ENCODE data around the gene KRTAP2-3. TPM values are rescaled to one million over a fixed set of nuclear protein-coding genes. Genes with fewer than 3 reads are reported as not detected.

KRTAP2-3 gene
- total RNA-seq, 1 donor from 2014 or later, result not detected

DNA sequence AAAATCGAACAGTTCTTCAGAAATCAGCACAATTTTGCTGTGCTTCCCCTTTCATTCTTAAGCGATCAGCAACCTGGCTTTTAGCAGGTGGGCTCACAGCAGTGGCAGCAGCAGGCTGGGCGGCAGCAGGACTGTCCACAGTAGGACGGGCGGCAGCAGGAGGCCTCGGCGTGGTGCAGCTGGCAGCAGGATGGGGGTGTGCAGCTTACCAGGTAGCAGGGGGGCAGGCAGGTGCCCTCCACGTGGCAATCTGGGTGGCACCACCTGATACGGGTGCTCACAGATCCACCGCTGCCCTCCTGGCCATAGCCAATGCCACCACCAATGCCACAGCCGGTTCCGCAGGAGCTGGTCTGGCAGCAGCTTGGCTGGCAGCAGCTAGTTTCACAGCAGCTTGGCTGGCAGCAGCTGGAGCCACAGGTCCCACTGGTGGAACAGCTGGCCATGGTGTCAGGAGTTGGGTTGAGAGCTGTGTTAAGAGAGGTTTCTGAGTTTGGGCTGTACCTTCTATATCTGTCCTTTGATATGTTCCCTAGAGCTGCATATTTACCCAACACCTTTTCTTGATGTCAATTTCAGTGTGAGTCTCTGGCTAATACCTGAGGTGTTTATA is 30.2 kb downstream of the KRTAP2-3 start, which contains the start of gene KRTAP1-4:
Gene KRTAP1-4 (minus strand): TSS at position 563 of the 613 bp plus-strand sequence. CDS start 117 bp downstream, at position 446.
- no peak for ATAC-seq

DNA sequence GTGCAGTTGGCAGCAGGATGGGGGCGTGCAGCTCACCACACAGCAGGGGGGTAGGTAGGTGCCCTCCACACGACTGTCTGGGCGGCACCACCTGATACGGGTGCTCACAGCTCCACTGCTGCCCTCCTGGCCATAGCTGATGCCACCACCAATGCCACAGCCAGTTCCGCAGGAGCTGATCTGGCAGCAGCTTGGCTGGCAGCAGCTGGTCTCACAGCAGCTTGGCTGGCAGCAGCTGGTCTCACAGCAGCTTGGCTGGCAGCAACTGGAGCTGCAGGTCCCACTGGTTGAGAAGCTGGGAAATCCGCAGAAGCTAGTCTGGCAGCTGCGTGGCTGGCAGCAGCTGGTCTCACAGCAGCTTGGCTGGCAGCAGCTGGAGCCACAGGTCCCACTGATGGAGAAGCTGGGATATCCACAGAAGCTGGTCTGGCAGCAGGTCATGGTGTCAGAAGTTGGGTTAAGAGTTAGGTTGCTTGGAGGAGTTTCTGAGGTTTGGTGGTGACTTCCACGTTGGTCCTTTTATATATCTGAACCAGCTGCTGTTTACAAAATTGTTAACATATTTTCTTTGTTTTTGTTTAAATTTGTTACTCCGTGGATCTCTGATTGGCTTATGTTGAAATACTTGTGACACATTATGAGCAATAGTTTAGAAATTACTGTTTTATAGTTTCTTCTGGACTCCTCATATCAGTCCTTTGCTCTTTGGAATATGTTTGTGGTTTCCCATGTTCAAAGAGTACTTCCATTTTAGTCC is 33.0 kb downstream of the KRTAP2-3 start, which contains the start of gene KRTAP1-5:
Gene KRTAP1-5 (minus strand): TSS at position 494 of the 757 bp plus-strand sequence. CDS start 53 bp downstream, at position 441.
- ATAC-seq, result peak; percentile 36

DNA sequence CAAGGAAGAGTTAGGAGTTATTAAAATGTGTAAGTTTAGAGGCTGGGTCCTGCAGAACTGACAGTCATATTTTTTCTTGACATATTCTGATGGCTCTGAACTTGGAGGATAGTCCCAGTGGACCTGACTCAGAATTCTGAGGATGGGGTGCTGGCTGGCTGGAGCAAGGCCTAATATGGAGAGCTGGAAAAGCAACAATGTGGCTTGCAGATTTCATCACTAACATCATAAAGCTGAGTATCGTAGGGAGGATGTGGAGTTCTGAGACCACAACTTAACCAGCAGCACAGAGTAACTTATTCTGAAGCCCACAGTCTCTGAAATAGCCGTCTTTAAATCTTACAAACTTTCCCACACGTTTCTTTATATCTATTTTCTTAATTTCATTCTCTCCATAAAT is 35.2 kb downstream of the KRTAP2-3 start:
- ATAC-seq, result no peak

DNA sequence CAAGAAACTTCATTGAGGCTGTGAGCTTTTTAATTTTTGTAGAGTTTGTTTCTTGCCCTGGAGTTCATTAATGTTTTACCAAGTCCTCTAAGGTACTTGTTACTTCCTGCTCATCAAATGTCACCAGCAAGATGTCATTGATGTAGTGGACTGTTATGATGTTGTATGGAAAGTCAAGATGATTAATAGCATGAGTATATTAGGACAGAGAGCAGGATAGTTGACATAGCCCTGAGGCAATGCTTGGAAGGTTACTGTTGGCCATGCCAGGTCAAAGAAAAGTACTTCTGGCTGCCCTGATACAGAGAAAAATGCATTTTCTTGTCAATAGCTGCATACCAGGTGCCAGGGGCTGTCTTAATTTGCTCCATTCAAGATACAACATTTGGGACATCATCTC is 39.6 kb downstream of the KRTAP2-3 start:
- no peak for ATAC-seq

DNA sequence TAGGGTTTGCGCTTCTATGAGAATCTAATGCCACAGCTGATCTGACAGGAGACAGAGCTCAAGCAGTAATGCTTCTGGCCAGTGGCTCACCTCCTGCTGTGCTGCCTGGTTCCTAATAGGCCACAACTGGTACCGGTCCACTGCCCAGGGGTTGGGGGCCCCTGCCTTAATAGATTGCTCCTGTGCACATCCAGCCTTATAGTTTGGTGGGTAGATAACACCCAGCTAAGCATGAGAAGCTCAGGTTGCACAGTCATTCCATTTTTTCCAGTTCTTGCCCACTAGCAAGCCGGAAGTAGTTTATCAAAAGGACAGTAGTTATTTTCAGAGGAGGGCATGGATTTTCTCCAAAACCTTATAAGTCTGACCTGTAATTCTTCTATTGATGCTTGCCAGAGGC is 40.5 kb downstream of the KRTAP2-3 start:
- no peak for ATAC-seq

DNA sequence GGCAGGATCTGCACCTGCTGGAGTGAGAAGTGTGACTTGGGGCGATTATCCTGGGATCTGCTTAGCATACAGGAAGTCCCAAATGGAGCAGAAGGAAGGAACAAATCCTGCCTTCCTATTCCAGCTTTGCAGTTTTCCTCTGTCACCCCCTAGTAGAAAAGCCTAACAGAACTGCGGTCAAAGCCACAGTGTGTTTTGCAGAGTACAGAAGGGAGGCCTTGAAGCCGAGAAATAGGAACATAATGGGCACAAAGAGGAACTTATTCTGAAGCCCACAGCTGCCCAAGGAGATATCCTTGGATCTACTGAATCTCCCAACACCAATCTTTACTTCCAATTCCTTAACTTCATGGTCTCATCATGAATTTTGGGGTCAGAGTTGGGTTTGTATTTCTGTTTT is 41.4 kb downstream of the KRTAP2-3 start:
- no peak for ATAC-seq

DNA sequence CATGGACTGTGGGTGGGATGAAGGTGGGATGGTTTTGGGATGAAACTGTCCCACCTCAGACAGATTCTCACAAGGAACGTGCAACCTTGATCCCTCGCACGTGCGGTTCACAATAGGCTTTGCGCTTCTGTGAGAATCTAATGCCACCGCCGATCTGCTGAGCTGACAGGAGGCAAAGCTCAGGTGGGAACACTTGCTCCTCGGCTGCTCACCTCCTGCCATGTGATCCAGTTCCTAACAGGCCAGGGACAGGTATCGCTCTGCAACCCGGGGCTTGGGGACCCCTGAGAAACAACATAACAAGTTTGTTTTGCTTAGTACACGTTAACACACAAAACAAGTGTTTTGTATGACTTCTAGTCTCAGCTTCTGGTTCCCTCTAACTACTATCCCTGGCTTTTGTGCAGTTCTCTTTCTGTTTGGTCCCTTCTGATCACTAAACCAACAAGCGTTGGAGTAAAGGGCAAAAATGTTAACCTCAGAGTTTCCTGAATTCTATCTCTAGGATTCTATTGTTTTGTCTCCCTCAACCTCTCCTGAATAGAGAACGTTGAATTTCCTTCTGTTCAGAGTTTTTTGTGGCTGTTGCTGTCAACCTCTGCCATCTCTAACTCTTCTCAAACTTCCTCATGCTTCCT is 43.2 kb downstream of the KRTAP2-3 start:
- ATAC-seq, result no peak

DNA sequence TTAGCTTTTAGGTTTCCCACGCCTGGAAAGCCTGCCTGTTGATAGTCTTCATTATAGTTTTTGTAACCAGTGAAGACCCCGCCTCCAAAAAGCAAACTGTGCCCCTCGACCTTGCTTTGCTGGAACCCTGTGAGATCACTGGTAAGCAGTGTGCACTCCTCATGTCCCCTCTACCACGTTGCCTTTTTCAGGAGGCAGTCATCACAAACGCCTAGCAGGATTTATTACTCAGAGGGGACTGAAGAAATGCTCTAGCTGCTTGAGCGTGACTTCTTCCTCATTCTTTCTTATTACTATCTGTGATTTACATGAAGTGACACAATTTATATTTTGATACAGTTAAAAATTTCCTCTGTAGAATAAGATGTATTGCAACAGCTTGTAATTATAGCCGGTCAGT is 44.5 kb downstream of the KRTAP2-3 start:
- ATAC-seq, result no peak

DNA sequence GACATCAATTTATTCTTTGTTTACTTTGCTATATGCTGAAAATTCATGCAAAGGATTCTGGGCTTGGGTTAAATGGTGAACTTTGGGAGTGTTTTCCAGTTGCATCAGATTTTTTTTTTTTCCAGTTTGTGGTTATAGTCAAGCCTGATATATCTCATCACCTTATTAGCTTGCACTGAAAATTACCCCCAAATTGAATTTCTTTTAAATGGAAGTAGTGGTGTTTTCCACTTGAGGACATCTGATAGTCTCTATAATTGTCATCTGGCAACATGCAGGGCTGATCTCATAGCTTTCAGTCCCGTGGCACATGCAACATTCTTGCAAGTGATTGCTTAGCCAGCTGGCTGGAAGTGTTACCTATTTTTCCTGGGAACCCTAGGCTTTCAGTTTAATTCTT is 46.3 kb downstream of the KRTAP2-3 start:
- no peak for ATAC-seq

DNA sequence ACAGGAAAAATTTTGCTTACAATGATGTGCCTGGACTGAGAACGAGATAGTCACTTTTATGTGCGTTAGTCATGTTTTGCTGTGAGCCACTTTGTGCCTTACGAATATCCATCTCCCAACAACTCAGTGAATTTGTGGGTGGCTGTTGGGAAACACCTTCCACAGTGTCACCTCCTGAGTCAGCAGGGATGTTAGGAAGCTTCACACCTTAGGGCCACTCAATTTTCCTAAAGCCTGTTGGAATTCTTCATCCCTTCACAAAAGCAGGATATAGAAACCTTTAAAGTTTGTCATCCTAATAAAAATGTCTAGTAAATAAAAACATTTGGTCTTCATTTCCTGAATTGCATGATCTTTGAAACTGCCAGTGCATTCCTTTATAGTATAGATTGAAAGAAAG is 46.7 kb downstream of the KRTAP2-3 start:
- no peak for ATAC-seq

DNA sequence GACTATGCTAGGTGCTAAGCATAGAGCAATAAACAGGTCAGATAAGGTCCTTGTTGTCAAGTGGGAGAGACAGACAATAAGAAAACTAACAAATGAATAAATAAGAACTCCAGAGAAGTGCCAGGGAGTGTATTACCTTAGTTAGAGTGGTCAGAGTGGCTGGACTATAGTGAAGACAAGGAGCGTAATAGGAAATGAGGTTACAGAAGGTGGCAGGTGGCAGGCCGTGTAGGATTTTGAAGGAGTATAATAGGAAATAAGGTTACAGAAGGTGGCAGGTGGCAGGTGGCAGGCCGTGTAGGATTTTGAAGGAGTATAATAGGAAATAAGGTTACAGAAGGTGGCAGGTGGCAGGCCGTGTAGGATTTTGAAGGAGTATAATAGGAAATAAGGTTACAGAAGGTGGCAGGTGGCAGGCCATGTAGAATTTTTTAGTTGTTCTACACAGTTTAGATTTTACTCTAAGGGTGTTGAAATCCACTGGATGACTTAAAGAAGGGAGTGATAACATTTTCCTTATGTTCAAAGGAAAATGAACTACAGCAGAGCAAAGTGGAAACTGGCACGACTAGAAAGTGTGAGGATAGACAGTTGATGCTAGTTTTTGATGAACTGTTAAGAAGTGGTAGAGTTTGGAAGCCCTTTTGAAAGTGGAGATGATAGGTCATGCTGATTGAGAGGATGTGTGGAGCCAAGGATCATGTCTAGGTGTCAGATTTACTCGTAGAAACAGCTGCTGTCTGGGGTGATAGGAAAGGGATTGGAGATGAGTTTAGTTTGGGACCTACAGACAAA is 47.4 kb downstream of the KRTAP2-3 start:
- no peak for ATAC-seq

DNA sequence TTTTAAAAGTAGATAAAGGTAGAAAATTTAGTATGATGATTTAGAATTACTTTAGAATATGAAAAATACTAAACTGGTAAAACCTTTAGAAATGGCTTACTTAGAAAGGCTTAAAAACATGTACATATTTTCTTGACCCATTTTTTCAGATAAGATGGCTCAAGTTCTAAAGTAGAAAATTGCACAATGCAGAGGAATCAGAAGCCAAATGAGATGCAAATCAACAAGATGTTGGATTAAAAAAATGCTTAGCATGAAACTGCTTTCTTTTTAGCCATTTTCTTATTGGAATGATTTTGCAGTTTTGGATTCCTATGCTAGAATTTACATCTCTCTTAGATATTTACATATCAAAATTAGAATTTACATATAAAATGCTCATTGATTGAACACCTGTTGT is 49.5 kb downstream of the KRTAP2-3 start:
- no peak for ATAC-seq

DNA sequence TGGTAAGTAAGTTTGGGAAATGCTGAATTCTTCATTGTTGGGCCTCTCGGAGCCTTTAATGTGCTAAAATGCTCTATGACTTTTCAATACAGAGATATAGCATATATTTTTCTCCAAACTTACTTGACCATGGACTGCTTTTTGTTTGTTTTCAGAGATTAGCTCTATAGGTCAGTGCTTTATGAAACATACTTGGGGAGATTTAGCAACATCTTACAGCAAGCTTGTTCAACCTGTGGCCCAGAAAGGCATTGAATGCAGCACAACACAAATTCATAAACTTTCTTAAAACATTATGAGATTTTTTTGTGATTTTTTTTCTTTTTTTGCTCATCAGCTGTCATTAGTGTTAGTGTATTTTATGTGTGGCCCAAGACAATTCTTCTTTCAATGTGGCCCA is 50.0 kb downstream of the KRTAP2-3 start:
- no peak for ATAC-seq

DNA sequence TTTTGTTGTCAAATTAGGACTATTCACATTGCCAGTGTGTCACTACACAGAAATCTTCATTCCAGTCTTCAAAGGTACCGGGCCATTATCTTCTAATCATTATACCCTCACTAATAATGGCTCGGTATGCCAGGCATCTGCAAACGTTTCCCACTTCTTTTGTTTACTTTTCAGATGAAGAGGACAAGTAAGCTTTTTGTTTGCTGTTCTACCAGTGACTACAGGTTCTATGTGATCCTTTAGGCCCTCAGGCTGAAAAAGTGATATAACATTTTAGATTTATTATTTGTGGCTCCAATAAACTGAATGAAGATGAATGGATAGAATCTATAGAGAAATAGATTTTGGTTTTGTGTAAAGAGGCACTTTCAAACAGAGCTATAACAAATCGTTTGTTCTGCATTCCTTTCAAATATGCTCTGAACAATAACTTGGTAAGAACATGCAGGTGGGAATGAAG is 50.6 kb downstream of the KRTAP2-3 start:
- no peak for ATAC-seq

Other genes starting within 250 kb of the KRTAP2-3 start
- 50.3 TPM for gene KRT10, start 237.5 kb downstream of the KRTAP2-3 start, total RNA-seq
- not detected for gene KRT12, start 192.9 kb downstream of the KRTAP2-3 start, total RNA-seq
- gene KRT20, start 174.9 kb downstream of the KRTAP2-3 start, total RNA-seq, result 0.20 TPM
- 3.1 TPM for gene KRT23, start 122.5 kb downstream of the KRTAP2-3 start, total RNA-seq
- not detected for gene KRT39, start 93.2 kb downstream of the KRTAP2-3 start, total RNA-seq
- not detected for gene KRT40, start 75.8 kb downstream of the KRTAP2-3 start, total RNA-seq
- gene KRTAP3-3, start 66.0 kb downstream of the KRTAP2-3 start, total RNA-seq, result not detected
- gene KRTAP3-2, start 60.2 kb downstream of the KRTAP2-3 start, total RNA-seq, result not detected
- not detected for gene KRTAP3-1, start 51.0 kb downstream of the KRTAP2-3 start, total RNA-seq
- gene KRTAP1-5, start 32.9 kb downstream of the KRTAP2-3 start, total RNA-seq, result not detected
- not detected for gene KRTAP1-4, start 29.9 kb downstream of the KRTAP2-3 start, total RNA-seq
- not detected for gene KRTAP1-3, start 25.2 kb downstream of the KRTAP2-3 start, total RNA-seq
- not detected for gene KRTAP1-1, start 18.7 kb downstream of the KRTAP2-3 start, total RNA-seq
- gene KRTAP2-1, start 12.8 kb downstream of the KRTAP2-3 start, total RNA-seq, result not detected
- gene KRTAP2-2, start 4.9 kb downstream of the KRTAP2-3 start, total RNA-seq, result not detected
- gene KRTAP2-4, start 5.8 kb upstream of the KRTAP2-3 start, total RNA-seq, result not detected
- not detected for gene KRTAP4-7, start 24.0 kb upstream of the KRTAP2-3 start, total RNA-seq
- gene KRTAP4-8, start 38.0 kb upstream of the KRTAP2-3 start, total RNA-seq, result not detected
- not detected for gene KRTAP4-16, start 42.1 kb upstream of the KRTAP2-3 start, total RNA-seq
- not detected for gene KRTAP4-9, start 45.3 kb upstream of the KRTAP2-3 start, total RNA-seq
- not detected for gene KRTAP4-11, start 58.3 kb upstream of the KRTAP2-3 start, total RNA-seq
- gene KRTAP4-12, start 64.1 kb upstream of the KRTAP2-3 start, total RNA-seq, result not detected
- not detected for gene KRTAP4-6, start 80.4 kb upstream of the KRTAP2-3 start, total RNA-seq
- gene KRTAP4-5, start 89.7 kb upstream of the KRTAP2-3 start, total RNA-seq, result not detected
- not detected for gene KRTAP4-4, start 100.6 kb upstream of the KRTAP2-3 start, total RNA-seq
- not detected for gene KRTAP4-3, start 108.1 kb upstream of the KRTAP2-3 start, total RNA-seq
- gene KRTAP4-2, start 118.1 kb upstream of the KRTAP2-3 start, total RNA-seq, result not detected
- not detected for gene KRTAP4-1, start 124.8 kb upstream of the KRTAP2-3 start, total RNA-seq
- not detected for gene KRTAP9-1, start 129.8 kb upstream of the KRTAP2-3 start, total RNA-seq
- gene KRTAP9-2, start 166.5 kb upstream of the KRTAP2-3 start, total RNA-seq, result not detected
- not detected for gene KRTAP9-3, start 172.3 kb upstream of the KRTAP2-3 start, total RNA-seq
- not detected for gene KRTAP9-8, start 177.9 kb upstream of the KRTAP2-3 start, total RNA-seq
- gene KRTAP9-4, start 189.6 kb upstream of the KRTAP2-3 start, total RNA-seq, result not detected
- gene KRTAP9-9, start 195.3 kb upstream of the KRTAP2-3 start, total RNA-seq, result not detected
- gene KRTAP9-6, start 205.3 kb upstream of the KRTAP2-3 start, total RNA-seq, result not detected
- not detected for gene KRTAP9-7, start 215.6 kb upstream of the KRTAP2-3 start, total RNA-seq
- gene KRTAP29-1, start 242.7 kb upstream of the KRTAP2-3 start, total RNA-seq, result not detected
- not detected for gene KRTAP16-1, start 249.2 kb upstream of the KRTAP2-3 start, total RNA-seq

Measured in esophagus mucosa (tissue), 1 donor.